SU-DHL-6 (cell line): Measurements from ENCODE around the gene COPZ1.

Experiments
- CTCF ChIP-seq: fragments of 200-600 bp; sonication (generic); IDR thresholded peaks from one replicate; pipeline ENCODE4 v1.5.1; 2017; ENCODE audit warnings: antibody characterized with exemption, mild to moderate bottlenecking, low read length, moderate library complexity; ENCODE audit not compliant: insufficient read depth, poor library complexity, severe bottlenecking
- EZH2phosphoT487 ChIP-seq: fragments of 200-600 bp; sonication (generic), shearing (Covaris generic); conservative IDR thresholded peaks from 2 replicates; pipeline ENCODE4 v1.6.1; 2018; ENCODE audit warnings: mild to moderate bottlenecking, antibody characterized with exemption, low read length, moderate library complexity, mixed read lengths

- TF ChIP-seq CTCF (no peak), EZH2phosphoT487 (no peak)
Measured at GRCh38 chr12:54300732-54301427, 24.1 kb upstream of the COPZ1 start, which contains the start of gene NFE2.
